ENCODE results near the gene HTR1A.

DNA sequence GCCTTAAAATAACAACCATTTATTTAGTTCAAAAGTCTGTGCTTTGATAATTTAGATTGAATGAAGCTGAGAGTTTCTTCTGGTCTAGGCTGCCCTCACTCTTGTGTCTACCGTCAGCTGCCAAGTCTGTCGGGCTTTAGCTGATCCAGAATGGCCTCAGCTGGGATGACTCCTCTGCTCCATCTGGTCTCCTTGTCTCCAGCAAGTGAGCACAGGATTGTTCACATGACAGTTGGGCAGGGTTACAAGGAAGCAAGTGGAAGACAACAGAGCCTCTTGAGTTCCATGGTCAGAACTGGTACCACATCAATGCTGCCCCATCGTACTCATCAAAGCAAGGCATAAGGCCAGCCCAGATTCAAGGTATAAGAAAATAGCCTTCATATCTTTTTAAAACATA lies 9.0 kb downstream of the HTR1A start:
- TF ChIP-seq CTCF (IDR thresholded peaks at IDR 0.05), result no peak
- TF ChIP-seq POLR2A (IDR thresholded peaks at IDR 0.05), result no peak
